ENCODE data around the gene PRDM7. TPM values are rescaled to one million over a fixed set of nuclear protein-coding genes. Genes with fewer than 3 reads are reported as not detected.

PRDM7 gene
- total RNA-seq, 1 donor from 2014 or later, result not detected

DNA sequence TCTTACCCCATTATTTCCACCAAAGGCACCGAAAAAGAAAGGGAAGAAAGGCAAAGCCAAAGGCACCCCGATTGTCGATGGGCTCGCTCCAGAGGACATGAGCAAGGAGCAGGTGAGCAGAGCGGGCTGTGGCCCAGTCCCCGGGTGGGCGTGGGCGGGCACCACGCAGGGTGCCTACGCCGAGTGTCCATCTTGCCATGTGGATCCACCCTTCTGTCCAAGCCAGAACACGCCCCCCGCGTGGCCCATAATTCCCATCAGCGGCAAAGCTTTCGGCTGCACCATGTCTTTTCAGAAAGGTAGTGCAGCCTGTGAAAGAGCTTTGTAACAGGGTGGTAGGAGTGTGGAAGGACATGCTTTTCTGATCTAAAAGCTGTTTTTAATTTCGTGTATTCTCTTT lies 49.5 kb downstream of the PRDM7 start:
- H3K36me3 Mint-ChIP-seq (ENCODE audit: low read depth), result no peaks in the 10 kb centered on the region

GRCh38 chr16:90026135-90026534 lies 51.0 kb downstream of the PRDM7 start:
- H3K27ac Mint-ChIP-seq, result no peak overlapping the region
- peaks cover 5% of the 10 kb centered on the region for H3K9me3 Mint-ChIP-seq
- H3K36me3 Mint-ChIP-seq (ENCODE audit: low read depth), result peaks cover 4% of the 10 kb centered on the region
- intact Hi-C loops (cut with micrococcal nuclease), result no loop called here
- peaks cover 10% of the 10 kb centered on the region for H3K4me1 Mint-ChIP-seq (ENCODE audit: low read depth)
- DNase-seq (ENCODE audit: low spot score), result no peak
- H3K27me3 Mint-ChIP-seq (ENCODE audit: low read depth), result peaks cover 4% of the 10 kb centered on the region
- H3K4me3 Mint-ChIP-seq (ENCODE audit: low read depth), result no peak overlapping the region

More for the DNA sequence above, 49.5 kb downstream of the PRDM7 start:
- no peaks in the 10 kb centered on the region for H3K27me3 Mint-ChIP-seq (ENCODE audit: low read depth)
- peaks cover 6% of the 10 kb centered on the region for H3K9me3 Mint-ChIP-seq
- intact Hi-C loops (cut with micrococcal nuclease), result no loop called here
- no peak overlapping the region for H3K27ac Mint-ChIP-seq
- peaks cover 3% of the 10 kb centered on the region for H3K4me1 Mint-ChIP-seq (ENCODE audit: low read depth)
- no peak for DNase-seq (ENCODE audit: low spot score)
- H3K4me3 Mint-ChIP-seq (ENCODE audit: low read depth), result no peak overlapping the region

DNA sequence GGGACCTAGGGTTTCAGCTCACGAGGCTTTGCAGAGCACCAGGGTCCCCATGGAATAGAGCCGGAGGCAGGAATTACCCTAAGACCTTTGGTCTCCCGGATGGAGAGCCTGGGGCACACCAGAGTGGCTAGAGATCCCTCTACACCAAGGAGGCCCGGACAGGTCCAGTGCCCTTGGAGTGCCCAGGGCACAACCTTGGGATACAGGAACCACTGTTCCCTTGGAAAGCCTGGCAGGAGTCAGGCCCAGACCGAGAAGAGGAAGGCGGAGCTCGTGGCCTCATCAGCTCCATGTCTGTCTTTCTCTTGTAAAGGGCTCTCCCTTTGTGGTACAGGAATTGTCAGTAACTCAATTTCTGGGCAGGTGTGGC lies 54.1 kb downstream of the PRDM7 start:
- Mint-ChIP-seq H3K4me3 (ENCODE audit: low read depth) (peak overlapping the region; percentile 74), H3K4me1 (ENCODE audit: low read depth) (peaks cover 12% of the 10 kb centered on the region), H3K27ac (no peak overlapping the region), H3K9me3 (peaks cover 5% of the 10 kb centered on the region), H3K27me3 (ENCODE audit: low read depth) (peaks cover 18% of the 10 kb centered on the region), H3K36me3 (ENCODE audit: low read depth) (peaks cover 4% of the 10 kb centered on the region)
- intact Hi-C loops (cut with micrococcal nuclease), result no loop called here
- DNase-seq (ENCODE audit: low spot score), result no peak

DNA sequence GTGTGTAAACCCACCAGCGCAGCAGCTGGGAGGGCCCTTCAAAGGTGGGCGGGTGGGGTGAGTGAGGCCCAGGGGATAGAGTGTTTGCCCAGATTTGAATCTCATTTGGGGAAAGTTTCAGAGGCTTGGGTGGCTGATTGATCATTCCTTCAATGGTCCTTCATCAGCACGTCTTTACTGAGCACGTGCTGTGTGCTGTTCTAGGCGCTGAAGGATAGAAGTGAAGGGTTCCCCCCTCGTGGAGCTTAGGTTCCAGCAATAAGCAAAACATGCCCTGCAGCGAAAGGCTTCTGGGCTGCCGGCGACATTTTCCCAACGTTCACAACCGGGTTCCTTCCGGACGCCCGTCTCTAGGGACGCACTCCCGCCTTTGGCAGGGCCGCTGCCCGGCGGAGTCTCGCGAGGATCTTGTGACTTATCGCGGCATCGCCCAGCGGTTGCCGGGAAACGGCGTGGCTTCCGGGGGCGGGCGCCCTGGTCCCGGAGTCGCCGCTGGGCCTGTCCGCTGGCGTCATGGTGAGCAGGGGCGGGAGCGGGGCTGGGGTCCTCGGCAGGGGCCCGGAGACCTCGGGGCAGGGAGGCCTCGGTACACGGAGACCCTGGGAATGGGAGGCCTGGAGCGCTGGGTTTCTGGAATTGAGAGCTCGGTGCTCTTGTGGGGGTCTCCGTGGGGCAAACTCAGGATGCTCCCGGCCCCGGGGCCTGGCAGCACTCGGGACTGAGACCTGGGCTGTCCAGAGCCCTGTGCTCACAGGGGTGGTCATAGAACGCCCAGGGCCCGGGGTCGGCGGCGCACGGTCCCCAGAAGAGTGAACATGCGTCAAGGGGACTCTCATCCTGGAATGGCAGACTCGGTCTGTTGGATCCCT lies 54.7 kb downstream of the PRDM7 start:
- intact Hi-C loops (cut with micrococcal nuclease), result no loop called here
- H3K36me3 Mint-ChIP-seq (ENCODE audit: low read depth), result peaks cover 4% of the 10 kb centered on the region
- peaks cover 24% of the 10 kb centered on the region for H3K27me3 Mint-ChIP-seq (ENCODE audit: low read depth)

DNA sequence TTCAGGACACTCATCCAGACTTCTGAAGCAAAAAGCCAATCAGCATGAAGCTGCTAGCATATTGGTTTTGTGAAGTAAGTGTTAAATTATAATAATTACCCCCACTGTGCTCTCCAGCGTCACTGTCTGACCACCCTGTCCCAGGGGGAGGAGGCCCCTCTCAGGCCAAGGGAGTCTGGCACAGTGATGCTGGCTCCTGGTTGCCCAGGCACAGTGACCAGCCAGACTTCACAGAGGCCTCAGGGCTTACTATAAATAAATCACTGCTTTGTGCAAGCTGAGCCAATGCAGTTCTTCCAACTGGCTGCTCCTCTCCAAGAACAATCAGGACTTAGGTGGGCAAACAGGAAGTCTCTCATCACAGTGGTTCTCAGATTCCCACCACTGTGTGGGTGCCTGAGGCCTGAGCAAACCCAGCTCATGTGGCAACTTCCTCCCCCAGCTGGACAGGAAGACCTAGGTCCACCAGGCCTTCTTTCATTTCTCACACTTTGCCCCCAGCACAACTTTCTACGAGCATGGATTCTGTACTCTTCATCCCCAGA lies 56.2 kb downstream of the PRDM7 start:
- Mint-ChIP-seq H3K27me3 (ENCODE audit: low read depth) (peaks cover 27% of the 10 kb centered on the region), H3K4me1 (ENCODE audit: low read depth) (peaks cover 9% of the 10 kb centered on the region), H3K27ac (no peak overlapping the region), H3K9me3 (peaks cover 5% of the 10 kb centered on the region), H3K36me3 (ENCODE audit: low read depth) (peaks cover 4% of the 10 kb centered on the region), H3K4me3 (ENCODE audit: low read depth) (peak overlapping the region; percentile 13)
- DNase-seq (ENCODE audit: low spot score), result no peak
- intact Hi-C loops (cut with micrococcal nuclease), result no loop called here

More for the DNA sequence above, 54.7 kb downstream of the PRDM7 start:
- peak; percentile 78 for DNase-seq (ENCODE audit: low spot score)
- Mint-ChIP-seq H3K4me3 (ENCODE audit: low read depth) (peak overlapping the region; percentile 74), H3K9me3 (peaks cover 5% of the 10 kb centered on the region), H3K27ac (peak overlapping the region; percentile 44), H3K4me1 (ENCODE audit: low read depth) (peaks cover 12% of the 10 kb centered on the region)

DNA sequence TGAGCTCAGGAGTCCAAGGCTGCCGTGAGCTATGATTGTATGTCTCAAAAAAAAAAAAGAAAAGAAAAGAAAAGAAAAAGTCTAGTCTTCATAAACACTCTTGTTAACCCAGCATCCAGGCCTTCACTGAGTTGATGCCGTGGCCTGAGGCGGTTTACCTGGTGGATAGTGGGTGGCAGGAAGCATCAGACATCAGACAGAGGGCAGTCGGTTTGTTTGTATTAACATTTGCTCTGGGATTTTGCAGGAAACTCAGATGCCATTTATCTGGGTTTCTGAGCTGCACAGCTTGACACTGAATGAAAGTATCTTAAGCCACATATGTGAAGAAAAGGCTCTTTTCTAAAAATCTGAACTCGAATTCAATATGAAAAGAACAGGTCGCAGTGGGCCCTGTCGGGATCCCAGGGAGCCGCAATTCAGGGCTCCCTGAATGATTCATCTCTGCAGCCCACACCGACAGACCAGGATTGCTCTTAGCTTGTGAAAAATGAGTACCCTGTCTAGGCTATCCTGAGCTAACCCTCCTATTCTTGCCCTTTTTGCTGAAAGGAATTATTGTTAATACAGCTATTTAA lies 56.8 kb downstream of the PRDM7 start:
- Mint-ChIP-seq H3K36me3 (ENCODE audit: low read depth) (peaks cover 4% of the 10 kb centered on the region), H3K27me3 (ENCODE audit: low read depth) (peaks cover 32% of the 10 kb centered on the region), H3K27ac (no peak overlapping the region), H3K4me3 (ENCODE audit: low read depth) (peak overlapping the region; percentile 67), H3K9me3 (peaks cover 5% of the 10 kb centered on the region), H3K4me1 (ENCODE audit: low read depth) (peaks cover 9% of the 10 kb centered on the region)
- DNase-seq (ENCODE audit: low spot score), result no peak
- intact Hi-C loops (cut with micrococcal nuclease), result no loop called here

GRCh38 chr16:90019543-90020259 lies 57.4 kb downstream of the PRDM7 start:
- intact Hi-C loops (cut with micrococcal nuclease), result no loop called here
- DNase-seq (ENCODE audit: low spot score), result no peak
- H3K4me1 Mint-ChIP-seq (ENCODE audit: low read depth), result peaks cover 9% of the 10 kb centered on the region
- peaks cover 4% of the 10 kb centered on the region for H3K36me3 Mint-ChIP-seq (ENCODE audit: low read depth)
- no peak overlapping the region for H3K27ac Mint-ChIP-seq
- peak overlapping the region; percentile 67 for H3K4me3 Mint-ChIP-seq (ENCODE audit: low read depth)
- H3K27me3 Mint-ChIP-seq (ENCODE audit: low read depth), result peaks cover 33% of the 10 kb centered on the region
- peaks cover 5% of the 10 kb centered on the region for H3K9me3 Mint-ChIP-seq

DNA sequence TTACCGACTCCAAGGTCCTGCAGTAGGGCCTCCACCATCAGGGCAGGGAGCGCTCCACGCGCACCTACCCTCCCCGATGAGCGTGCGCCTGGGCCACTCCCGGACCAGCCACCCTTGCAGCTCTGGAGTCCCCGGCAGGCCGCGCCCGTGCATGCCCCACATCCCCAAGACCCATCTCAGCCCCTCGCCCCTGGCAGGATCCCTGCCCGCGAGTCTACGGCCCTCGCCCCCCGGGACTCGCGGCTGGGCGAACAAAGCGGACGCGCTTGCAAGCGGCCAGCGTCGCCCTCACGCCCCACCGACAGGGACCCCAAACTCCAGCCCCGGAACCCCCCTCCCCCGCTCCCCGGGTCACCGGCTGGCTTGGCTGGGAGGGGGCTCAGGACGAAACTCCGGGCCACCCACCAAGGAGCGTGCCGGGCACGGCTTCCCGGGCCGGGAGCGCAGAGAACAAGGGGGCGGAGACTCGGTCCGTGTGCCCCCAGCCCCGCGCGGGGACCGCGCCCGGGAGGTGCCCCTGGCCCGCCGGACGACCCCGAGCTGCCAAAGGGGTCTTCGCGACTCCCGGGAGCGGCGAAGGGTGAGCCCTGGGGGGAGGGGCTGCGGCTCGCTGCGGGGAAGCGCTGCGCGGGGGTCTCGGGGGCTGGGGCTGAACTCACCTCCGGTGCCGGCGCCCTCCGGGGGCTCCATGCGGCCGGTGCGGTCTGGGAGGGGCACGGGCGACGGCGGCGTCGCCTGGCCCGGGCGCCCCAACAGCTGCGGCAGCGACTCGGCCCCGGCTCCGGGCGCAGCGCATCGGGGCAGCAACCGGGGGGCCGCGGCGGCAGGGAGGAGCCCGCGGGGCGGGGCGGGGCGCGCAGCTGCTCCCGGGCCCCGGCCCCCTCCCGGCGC lies 58.2 kb downstream of the PRDM7 start, which contains the start of gene DBNDD1:
Gene DBNDD1, minus strand, starts transcription at position 805 of the 891 bp plus-strand sequence. Its CDS starts 115 bp downstream, at position 690.
- no peak for DNase-seq (ENCODE audit: low spot score)
- Mint-ChIP-seq H3K9me3 (peaks cover 5% of the 10 kb centered on the region), H3K4me3 (ENCODE audit: low read depth) (peak within 1 kb of the TSS; percentile 67), H3K4me1 (ENCODE audit: low read depth) (peaks cover 9% of the 10 kb centered on the region), H3K36me3 (ENCODE audit: low read depth) (peaks cover 4% of the 10 kb centered on the region), H3K27me3 (ENCODE audit: low read depth) (peaks cover 33% of the 10 kb centered on the region), H3K27ac (no peak within 1 kb of the TSS)
- intact Hi-C loops (cut with micrococcal nuclease), result no loop called here

- intact Hi-C loops (cut with micrococcal nuclease), result no loop called here
- DNase-seq (ENCODE audit: low spot score), result no peak
- H3K36me3 Mint-ChIP-seq (ENCODE audit: low read depth), result peaks cover 4% of the 10 kb centered on the region
- H3K4me3 Mint-ChIP-seq (ENCODE audit: low read depth), result peak overlapping the region; percentile 67
- peaks cover 33% of the 10 kb centered on the region for H3K27me3 Mint-ChIP-seq (ENCODE audit: low read depth)
- H3K4me1 Mint-ChIP-seq (ENCODE audit: low read depth), result peaks cover 9% of the 10 kb centered on the region
- H3K9me3 Mint-ChIP-seq, result peaks cover 5% of the 10 kb centered on the region
- no peak overlapping the region for H3K27ac Mint-ChIP-seq
These were observed 58.9 kb downstream of the PRDM7 start for GRCh38 chr16:90018297-90018651.

DNA sequence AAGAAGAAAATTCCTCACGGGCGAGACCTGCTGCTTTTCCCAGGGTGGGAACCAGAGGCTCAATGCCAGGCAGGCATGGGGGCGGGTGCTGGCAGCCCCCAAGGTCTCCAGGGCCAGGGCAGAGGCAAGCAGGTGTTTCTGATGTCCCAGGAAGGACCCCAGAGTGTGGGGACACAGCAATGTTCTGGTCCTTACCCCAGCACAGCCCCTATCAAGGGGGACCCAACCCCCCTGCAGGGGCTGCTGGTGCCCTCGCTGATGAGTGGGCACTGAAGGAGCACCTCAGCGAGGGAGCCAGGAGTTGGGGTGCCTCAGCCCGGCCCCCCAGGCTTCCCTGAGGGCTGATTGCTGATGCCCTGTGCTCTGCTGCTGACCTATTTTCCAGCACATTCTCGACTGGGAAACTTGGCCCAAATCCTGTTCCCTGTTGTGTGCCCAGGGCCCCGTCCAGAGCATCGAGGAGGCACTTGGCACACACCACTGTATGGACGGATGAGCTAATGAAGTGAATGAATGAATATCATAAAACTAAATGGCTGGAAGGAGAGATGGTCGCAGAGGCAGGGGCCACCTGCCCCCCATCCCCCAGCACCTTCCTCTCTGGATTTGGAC lies 60.7 kb downstream of the PRDM7 start:
- intact Hi-C loops (cut with micrococcal nuclease), result no loop called here
- no peaks in the 10 kb centered on the region for H3K9me3 Mint-ChIP-seq
- H3K4me1 Mint-ChIP-seq (ENCODE audit: low read depth), result peaks cover 2% of the 10 kb centered on the region
- H3K36me3 Mint-ChIP-seq (ENCODE audit: low read depth), result no peaks in the 10 kb centered on the region
- no peak overlapping the region for H3K27ac Mint-ChIP-seq
- H3K27me3 Mint-ChIP-seq (ENCODE audit: low read depth), result peaks cover 31% of the 10 kb centered on the region
- H3K4me3 Mint-ChIP-seq (ENCODE audit: low read depth), result no peak overlapping the region
- DNase-seq (ENCODE audit: low spot score), result no peak

GRCh38 chr16:90015586-90016338 lies 61.4 kb downstream of the PRDM7 start:
- H3K36me3 Mint-ChIP-seq (ENCODE audit: low read depth), result no peaks in the 10 kb centered on the region
- H3K27me3 Mint-ChIP-seq (ENCODE audit: low read depth), result peaks cover 25% of the 10 kb centered on the region
- DNase-seq (ENCODE audit: low spot score), result no peak
- H3K27ac Mint-ChIP-seq, result no peak overlapping the region
- peaks cover 2% of the 10 kb centered on the region for H3K4me1 Mint-ChIP-seq (ENCODE audit: low read depth)
- H3K4me3 Mint-ChIP-seq (ENCODE audit: low read depth), result no peak overlapping the region
- H3K9me3 Mint-ChIP-seq, result no peaks in the 10 kb centered on the region
- intact Hi-C loops (cut with micrococcal nuclease), result no loop called here
